WERI-Rb-1 (cell line): Measurements from ENCODE around the gene NRARP.

ENCODE experiments used
- DNase-seq: peaks from one replicate; pipeline ENCODE4 v3.0.0-alpha.2; 2020
- H3K27ac ChIP-seq: fragments of 250-450 bp; sonication (Bioruptor Pico); 2 replicates; pipeline ENCODE4 v1.5.1; 2020; ENCODE audit warnings: mild to moderate bottlenecking, moderate library complexity
- H3K27me3 ChIP-seq: fragments of 250-450 bp; sonication (Bioruptor Pico); 2 replicates; pipeline ENCODE4 v1.5.1; 2021; ENCODE audit warnings: mild to moderate bottlenecking, low read depth, moderate library complexity; ENCODE audit not compliant: insufficient read depth, severe bottlenecking
- H3K36me3 ChIP-seq: fragments of 250-450 bp; sonication (Bioruptor Pico); 2 replicates; pipeline ENCODE4 v1.5.1; 2020; ENCODE audit warnings: mild to moderate bottlenecking, moderate library complexity
- H3K4me3 ChIP-seq: 2 replicates; pipeline ENCODE4 v1.5.1; 2011; ENCODE audit warnings: low read depth, mild to moderate bottlenecking, control low read depth, low read length
- H3K9me3 ChIP-seq: fragments of 250-450 bp; sonication (Bioruptor Pico); 2 replicates; pipeline ENCODE4 v1.5.1; 2021; ENCODE audit warnings: mild to moderate bottlenecking, moderate library complexity; ENCODE audit not compliant: severe bottlenecking
- TF ChIP-seq, protein P1 (sequence below): IDR thresholded peaks from 2 replicates; pipeline ENCODE4 v1.5.1; 2011; ENCODE audit warnings: low read depth, mild to moderate bottlenecking, control low read depth, inconsistent platforms, low read length

Gene NRARP

DNA sequence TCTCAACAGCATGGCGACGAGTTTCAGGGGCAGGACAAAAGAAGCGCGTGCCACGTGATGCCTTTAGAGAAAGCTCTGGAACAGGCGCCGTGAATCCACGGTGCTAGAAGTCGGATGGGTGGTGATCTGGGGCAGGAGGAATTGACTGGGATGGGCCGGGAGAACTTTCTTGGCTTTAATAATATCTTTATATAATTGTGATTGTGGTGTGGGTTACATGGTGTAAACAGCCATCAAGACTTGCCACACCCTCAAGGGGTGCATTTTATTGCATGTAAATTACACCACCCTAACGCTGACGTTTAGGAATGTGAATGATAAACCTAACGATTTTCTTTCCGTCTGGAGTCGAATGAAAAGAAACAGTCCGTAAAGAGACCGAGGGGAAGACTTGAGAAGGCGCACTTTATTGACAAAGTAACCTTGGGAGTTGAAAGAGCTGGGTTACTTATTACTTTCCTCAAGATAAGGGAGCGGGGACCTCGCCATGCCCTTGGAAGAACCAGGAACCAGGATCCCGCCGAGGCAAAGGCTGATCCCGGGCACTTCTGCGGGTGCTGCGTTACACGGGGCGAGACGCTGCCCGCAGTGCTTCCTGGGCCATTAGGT, 8.5 kb downstream of the NRARP start:
- Histone ChIP-seq H3K27ac (no peak overlapping the region), H3K27me3 (peaks cover 2% of the 10 kb centered on the region), H3K9me3 (no peaks in the 10 kb centered on the region), H3K4me3 (no peak overlapping the region), H3K36me3 (no peaks in the 10 kb centered on the region)
- TF ChIP-seq, protein P1, sequence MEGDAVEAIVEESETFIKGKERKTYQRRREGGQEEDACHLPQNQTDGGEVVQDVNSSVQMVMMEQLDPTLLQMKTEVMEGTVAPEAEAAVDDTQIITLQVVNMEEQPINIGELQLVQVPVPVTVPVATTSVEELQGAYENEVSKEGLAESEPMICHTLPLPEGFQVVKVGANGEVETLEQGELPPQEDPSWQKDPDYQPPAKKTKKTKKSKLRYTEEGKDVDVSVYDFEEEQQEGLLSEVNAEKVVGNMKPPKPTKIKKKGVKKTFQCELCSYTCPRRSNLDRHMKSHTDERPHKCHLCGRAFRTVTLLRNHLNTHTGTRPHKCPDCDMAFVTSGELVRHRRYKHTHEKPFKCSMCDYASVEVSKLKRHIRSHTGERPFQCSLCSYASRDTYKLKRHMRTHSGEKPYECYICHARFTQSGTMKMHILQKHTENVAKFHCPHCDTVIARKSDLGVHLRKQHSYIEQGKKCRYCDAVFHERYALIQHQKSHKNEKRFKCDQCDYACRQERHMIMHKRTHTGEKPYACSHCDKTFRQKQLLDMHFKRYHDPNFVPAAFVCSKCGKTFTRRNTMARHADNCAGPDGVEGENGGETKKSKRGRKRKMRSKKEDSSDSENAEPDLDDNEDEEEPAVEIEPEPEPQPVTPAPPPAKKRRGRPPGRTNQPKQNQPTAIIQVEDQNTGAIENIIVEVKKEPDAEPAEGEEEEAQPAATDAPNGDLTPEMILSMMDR: no peak
- no peak for DNase-seq

DNA sequence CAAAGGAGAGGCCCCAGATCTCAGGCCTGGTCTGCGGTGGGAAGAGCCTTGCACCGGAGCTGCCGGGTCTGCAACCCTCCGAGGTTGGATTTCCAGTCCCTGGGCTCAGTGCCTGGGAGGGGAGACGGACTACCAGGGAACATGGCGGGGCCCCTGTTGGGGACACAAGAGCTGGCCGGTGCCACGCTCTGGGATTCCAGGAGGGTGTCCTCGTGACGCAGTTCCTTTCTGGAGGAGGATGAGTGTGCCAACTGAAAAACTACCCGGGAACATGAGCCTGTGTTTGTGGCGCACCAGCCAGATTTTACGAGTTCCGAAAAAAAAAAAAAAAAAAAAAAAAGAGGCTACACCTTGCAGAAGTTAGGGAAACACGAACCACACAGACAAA, 9.0 kb downstream of the NRARP start:
- Histone ChIP-seq H3K36me3 (no peaks in the 10 kb centered on the region), H3K27me3 (peaks cover 2% of the 10 kb centered on the region), H3K9me3 (no peaks in the 10 kb centered on the region), H3K27ac (no peak overlapping the region), H3K4me3 (no peak overlapping the region)
- TF ChIP-seq, protein P1: no peak
- no peak for DNase-seq

DNA sequence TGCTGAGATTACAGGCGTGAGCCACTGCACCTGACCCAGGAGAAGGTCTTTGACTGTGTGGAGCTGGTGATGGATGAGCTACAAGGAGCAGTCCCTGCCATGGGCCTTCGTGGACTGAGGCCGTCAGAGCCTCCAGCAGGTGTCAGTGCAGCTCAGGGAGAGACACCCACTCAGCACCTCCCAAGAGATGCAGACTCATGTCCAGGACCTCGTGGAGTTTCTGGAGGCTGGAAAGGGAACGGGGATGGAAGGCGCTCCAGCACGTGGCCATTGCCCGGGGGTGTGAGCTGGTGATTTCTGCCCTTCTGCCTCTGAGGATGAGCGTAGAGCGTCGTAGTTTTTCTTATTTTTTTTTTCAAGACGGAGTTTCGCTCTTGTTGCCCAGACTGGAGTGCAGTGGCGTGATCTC, 15.1 kb downstream of the NRARP start:
- Histone ChIP-seq H3K27me3 (no peaks in the 10 kb centered on the region), H3K4me3 (no peak overlapping the region), H3K9me3 (no peaks in the 10 kb centered on the region), H3K36me3 (peaks cover 4% of the 10 kb centered on the region), H3K27ac (no peak overlapping the region)
- peak; percentile 85 for DNase-seq
- TF ChIP-seq, protein P1: peak; percentile 93

DNA sequence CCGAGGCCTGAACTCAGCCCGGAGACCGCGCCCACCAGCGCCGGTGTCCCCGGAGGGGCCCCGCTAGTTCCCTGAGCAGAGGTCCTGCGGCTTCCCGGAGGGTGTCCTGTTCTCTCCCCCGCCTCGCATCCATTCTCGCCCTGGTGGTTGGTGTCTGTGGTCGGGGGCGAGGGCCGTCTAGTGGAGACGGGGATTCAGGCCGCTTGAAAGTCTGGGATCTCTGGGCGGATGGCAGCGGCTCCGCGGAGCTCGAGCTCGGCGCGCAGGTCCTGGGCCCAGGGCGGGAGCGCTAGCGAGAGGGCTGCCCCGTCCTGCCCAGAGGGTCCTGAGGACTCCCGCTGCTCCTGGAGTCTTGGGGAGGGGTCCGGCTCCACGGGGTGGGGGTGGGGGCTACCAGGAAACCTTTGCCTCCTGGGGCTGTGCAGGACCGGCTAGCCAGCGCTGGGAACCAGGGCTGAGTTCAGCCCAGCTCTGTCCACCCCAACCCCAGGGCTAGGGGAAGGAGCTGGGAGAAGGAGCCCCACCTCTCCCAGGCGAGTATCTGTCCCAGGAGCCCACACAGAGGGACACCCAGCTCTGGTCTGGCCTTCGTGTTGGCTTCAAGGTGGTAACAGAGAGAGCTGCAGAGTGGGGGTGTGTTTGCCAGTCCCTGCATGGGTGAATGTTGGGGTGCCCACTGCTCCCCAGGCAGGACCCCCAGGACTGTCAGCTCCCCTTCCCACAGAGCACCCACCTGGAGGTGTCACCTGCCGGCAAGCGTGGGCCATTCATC, 20.5 kb downstream of the NRARP start:
- Histone ChIP-seq H3K27ac (no peak overlapping the region), H3K27me3 (no peaks in the 10 kb centered on the region), H3K9me3 (no peaks in the 10 kb centered on the region), H3K36me3 (peaks cover 19% of the 10 kb centered on the region), H3K4me3 (no peak overlapping the region)
- TF ChIP-seq, protein P1: no peak
- no peak for DNase-seq

DNA sequence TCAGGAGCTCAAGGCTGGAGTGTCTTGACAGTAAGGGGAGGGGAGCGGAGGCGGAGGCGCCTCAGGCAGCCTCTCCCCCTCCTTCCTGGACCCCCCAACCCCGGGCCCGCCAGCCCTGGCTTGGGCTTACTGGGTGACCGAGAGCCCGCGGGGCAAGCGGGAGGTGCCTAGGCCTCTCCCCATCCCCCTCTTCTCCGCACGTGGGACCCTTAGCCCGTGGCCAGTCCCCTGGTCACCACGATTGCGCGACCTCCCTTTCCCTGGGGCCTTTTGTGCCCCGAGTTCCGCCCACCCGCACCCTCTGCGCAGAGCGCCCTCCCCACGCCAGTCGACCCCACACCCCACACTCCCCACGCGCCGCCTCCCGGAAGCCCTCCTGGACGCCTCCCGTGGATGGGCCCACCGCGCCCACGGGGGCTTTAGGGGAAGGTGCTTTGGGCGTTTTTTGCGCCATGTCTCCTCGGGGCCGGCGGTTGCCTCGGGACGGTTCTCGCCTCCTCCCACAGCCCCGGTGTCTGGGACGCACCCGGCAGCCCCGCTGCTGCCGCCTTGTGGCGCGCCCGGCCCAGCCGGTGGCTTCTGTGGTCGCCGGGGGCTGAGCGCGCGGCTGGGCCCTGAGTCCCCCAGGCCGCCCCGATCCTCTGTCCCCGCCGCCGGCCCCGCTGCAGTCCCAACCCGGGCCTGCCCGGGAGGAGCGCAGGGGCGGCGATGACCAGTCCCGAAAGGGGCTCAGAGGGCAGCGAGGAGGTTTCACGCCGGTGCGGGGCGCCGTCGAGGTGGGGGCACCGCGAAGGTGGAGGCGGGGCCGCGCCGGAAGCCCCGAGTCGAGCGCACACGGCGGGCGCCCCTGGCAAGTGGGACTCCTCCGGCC, 21.4 kb downstream of the NRARP start:
- TF ChIP-seq, protein P1: no peak
- no peak overlapping the region for H3K4me3 ChIP-seq
- H3K9me3 ChIP-seq: no peaks in the 10 kb centered on the region
- no peak for DNase-seq
- H3K27me3 ChIP-seq: no peaks in the 10 kb centered on the region
- no peak overlapping the region for H3K27ac ChIP-seq
- peaks cover 19% of the 10 kb centered on the region for H3K36me3 ChIP-seq
